GM19043 (cell line): ENCODE measurements around the gene PCSK2.
A peak's percentile ranks its signal among the peaks of the same experiment; 100 is the strongest.

Experiments used
- ATAC-seq: cut with Tn5 transposase; IDR thresholded peaks from one replicate; pipeline ENCODE4 v1.9.1; 2021; ENCODE audit warnings: low read depth; ENCODE audit not compliant: unreplicated experiment

The PCSK2 gene

DNA sequence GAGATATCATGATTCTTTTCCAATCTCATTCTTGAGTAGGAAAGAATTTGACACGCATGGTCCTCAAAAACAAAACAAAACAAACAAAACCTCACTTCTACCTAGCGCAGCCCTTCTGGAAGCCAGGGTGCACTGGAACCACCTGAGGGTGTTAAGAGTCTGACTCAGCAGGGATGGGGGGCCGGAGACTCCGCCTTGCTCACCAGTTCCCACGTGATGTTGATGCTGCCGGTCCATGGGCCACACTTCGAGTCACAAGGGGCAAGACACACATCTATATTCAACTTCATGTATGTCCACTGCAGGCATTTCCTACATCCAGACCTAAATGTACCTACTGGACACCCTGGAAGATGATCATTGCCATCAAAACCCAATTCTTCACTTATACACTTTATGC, 274.0 kb downstream of the PCSK2 start:
- ATAC-seq, result no peak

DNA sequence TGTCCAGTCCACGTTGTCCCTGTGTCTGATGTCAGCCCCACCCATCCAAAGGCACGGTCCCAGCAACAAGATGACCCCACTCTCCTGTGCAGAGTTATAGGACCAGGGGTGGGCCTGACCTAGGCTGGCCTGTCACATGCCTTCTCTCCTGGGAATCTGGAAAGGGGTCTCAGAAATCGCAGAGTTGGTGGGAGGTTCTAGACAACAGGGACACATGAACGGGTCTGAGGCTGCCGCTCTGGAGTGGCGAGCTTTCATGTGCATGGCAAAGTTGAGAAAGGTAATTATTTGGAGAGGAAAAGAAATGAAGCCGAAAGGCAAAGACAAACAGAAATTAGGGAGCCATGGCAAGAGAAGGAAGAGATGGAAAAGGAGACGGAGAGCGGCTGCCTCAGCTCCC, 274.9 kb downstream of the PCSK2 start:
- no peak for ATAC-seq

DNA sequence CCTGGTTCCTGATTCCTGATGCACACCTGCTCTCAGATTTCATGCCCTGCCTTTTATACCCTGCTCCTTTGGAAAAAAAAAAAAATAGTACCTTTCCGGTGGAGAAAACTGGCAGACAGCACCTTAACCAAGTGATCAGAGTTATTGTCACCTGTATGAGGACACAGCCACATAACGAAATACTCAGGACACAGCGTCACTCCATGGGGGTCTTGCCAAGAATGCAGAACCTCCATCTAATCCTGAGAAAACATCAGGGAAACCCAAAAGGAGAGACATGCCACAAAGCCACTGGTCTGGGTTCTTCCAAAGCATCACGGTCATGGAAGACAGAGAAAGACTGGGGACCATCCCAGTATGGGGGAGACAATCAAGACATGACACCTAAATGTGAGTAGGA, 275.3 kb downstream of the PCSK2 start:
- no peak for ATAC-seq

DNA sequence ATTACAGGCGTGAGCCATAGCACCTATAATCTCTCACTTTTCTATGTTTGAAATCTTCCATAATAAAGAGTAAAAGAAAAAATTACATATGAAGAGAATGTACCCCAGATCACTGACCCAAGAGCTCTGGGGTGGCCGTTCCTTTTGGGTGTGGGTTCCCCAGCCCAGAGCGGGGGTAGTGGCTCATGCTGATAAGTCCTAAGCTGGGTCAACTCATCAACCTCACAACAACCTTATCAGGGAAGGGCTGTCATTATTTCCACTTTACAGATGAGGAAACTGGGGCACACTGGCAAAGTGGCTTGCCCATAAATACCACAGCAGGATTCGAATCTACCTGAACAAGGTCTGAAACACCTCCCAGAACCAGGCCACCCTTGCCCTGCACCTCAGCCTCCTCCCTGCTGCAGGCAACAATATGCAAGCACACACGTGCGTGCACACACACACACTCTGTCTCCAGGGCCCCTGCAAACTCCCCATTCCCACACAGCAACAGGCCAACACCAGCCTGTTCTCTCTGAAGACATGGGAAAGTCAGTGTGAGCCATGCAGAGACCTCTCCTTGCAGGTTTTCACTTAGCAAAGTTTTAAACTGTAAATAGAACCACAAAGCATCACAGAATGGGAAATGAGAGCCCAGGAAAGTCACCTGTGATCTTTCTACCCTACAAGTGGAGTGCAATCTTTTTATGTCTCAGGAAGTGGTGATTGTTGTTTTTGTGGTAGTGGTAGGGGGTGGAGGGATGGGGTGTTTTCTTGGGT, 276.6 kb downstream of the PCSK2 start:
- no peak for ATAC-seq

DNA sequence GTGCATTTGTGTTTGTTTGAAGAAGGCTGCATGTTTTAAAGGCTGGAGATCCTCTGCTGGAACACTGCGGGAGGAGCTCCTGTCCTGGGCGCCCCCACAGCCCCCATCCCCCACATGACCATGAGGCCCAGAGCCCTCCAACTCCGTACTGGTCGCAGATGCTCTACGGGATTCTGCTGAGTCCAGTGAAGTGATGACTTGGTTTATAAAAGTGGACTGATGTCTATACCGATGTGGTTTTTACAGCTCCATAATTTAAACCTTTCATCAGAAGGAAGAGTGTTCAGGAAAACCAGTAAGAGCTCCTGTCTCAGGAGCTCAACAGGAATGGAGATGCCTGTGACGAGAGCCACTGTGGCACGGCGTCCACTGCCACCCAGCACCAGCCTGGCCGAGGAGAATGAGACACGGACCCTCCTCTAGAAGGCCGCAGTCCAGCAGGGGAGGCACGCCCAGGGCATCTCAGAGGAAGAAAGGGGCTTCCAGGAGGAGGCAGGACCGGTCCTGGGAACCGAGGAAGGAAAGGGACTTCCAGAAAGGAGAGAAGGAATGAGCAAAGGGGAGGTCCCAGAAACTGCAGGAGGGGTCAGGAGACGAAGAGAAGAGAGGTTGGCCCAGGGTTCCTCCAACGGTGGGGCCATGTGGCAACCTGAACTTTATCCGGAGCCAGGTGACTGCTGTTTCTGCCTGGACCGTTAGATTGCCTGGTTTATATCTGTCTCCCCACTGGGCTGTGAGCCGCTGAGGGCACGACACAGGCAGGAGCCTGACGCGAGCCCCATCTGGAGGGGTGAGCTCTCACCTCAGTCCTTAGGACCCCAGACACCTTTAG, 277.4 kb downstream of the PCSK2 start:
- peak; percentile 17 for ATAC-seq

DNA sequence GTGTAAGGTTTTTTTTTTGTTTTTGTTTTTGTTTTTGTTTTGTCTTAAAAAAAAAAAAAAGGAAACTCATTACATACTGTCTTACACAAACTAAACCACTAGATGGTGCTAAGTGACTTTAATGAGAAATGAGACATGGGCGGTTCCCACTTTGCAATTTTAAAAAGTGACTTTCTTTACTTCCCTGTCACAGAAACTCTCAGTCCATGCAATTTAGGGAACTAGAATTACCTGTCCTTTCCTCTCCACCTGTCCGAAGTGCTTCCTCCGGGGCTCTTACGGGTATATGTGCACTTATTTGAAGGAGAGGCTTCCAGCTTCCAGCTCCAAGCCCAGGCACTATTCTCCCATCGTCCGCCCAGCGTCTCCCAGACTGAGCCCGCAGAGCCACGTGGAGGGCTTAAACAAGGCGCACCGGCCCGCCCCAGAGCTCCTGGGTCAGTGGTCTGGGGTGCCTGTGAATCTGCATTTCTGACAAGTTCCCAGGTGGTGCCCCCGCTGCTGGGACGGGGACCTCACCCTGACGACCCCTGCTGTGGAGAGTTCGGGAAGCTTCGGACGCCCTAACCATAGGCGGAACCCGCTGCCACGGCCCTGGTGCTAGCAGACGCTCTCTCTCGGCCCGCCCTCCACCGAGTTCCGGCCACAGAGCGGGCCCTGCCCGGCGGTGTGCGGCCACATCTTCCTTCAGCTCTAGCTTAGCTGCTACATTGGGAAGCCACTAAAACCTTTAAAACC, 278.2 kb downstream of the PCSK2 start:
- ATAC-seq, result peak; percentile 68

DNA sequence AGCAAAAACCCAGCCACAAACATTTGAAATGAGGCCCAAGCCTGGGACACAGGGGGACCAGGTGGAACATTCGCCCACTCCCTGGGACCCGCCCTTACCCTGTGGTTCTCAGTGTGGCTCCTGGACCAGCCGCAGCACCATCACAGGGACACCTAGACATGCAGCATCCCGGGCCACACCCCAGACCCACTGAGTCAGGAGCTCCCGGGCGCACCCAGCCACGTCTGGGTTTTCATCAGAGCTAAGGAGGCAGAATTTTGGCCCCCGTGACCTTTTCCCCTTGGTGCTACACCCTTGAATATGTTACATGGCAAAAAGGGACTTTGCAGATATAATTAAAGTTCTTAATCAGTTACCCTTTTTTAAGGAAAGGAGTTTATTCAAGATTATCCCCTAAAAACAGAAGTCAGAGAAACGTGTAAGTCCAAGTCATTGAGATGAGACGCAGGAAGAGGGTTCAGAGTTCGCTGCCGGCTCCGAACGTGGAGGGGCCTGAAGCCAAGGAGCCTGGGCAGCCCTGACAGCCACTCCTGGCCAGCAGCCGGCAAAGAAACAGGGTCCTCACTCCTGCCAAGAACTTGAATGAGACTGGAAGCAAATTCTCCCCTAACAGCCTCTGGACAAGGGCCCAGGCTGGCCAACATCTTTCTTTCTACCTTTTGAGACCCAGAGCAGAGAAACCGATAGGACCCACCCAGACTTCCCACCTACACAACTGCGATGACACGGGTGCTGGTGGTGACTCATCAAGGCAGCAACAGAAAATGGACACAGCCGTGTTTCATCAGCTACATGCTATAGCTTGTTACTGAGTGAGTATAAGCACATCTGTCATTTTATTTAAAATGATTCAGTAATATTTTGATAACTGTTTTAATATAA, 279.0 kb downstream of the PCSK2 start:
- ATAC-seq, result peak; percentile 8

DNA sequence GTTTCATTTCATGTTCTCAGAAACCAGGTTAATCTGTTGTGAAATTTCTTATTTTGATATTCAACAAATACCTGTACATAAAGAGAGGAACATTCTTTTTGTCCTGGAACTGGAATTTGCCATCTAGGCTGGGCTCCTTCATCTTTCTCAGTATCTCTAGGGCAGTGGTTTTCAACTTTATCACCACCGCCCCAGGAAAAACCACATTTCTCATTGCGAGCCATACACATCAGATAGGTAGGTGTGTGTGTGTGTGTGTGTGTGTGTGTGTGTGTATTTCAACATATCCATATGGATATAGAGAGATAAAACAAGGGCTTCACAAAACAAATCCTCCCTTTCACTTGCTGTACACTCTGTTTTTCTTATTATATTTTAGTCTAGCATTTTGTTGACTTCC, 280.2 kb downstream of the PCSK2 start:
- ATAC-seq, result no peak

DNA sequence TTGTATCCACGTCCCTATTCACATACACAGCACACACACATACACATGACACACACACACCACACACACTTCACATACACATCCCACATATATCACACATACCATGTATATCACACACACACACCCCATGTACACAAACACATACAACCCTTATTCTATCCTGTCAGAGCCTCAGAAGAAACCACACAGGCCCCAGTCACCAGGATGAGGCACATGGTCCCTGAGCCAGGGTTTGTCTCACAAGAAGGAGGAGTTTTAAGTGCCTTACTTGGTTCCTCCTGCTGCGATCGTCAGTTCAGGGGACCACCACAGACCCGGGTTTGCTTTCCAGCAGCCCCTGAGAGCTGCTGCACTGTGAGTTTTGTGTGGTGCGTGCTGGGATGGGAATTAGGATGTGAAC, 280.7 kb downstream of the PCSK2 start:
- ATAC-seq, result no peak

DNA sequence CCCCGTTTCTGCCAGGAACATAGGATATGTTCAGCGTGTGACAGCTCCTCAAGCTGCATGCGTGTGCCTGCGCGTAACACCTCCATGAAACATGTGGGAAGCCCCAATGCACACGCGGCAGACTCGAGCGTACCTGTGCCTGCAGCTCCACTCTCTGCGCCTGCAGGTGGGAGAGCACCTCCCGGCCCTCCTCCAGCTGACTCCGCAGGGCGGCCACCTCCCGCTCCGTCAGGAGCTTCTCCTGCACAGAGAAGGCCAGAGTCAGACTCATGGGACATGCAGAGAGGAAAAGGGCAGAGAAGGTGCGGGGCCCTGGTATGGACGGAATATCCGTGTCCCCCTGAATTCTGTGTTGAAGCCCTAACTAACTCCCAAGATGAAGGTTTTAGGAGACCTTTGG, 281.9 kb downstream of the PCSK2 start:
- no peak for ATAC-seq

DNA sequence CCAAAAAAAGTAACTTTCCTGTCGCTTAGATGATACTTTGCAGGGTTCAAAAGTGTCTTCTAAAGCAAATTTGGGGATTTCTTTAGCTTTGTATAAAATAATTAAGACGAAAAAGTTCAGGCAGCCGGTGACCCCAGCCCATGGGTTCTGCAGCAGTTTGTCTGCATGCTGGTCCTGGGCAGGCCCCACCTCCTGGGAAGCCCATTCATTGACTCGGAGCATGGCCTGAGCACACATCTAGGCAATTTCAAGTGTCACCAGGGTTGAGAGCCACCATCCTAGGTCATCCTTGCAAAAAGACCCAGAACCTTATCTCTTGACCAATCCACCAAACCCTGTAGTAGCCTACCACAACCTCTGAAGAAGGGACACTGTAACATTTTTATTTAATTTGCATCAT, 283.7 kb downstream of the PCSK2 start:
- ATAC-seq, result no peak

DNA sequence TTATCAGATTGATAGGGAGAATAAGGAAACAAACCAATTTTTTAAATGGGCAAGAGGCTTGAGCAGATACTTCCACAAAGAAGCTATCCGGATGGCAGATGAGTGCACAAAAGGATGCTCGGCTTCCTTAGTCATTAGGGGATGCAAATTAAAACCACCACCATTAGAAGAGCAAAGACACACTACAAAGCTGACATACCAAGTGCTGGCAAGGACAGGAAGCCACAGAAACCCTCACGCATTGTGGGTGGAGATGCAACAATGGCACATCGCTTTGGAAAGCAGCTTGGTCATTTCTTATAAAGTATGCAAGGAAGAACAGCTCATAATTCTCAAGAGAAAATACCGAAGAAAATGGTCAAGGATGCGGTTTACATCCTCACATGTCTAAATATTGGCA, 284.6 kb downstream of the PCSK2 start:
- ATAC-seq, result no peak

DNA sequence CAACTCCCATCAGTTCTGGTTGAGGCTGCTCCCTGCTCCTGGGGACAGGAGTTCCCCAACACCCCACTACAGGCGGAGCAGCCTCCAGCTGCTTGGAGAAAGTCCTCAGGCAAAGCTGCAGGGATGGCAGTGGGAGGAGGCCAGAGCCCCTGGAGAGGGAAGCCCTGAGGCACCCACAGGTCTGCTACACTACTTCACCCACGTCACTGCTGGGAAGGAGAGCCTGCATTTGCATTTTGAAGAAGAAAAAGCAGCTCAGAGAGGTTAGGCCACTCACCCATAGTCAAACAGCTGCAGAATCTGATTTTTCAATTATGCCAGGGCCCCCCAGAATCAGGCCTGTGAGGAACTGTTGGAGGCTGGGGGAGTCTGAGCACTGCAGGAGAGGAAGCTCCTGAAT, 287.1 kb downstream of the PCSK2 start:
- no peak for ATAC-seq

DNA sequence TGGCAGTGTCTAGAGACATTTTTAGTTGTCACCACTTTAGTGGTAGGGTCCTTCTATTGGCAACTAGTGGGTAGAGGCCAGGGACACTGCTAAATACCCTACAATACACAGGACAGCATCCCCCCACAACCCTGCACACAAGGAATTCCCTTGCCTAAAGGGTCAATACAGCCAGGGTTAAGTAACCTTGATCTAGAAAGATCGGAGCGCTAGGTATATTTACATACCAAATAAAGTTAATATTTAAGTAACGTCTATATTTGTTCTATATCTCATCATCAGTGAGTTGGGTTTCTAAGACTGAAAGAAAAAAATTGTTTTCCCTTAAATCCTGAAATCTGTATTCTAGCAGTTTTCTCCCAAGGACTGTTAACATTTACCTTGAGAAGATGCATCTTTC, 288.2 kb downstream of the PCSK2 start:
- ATAC-seq, result no peak

DNA sequence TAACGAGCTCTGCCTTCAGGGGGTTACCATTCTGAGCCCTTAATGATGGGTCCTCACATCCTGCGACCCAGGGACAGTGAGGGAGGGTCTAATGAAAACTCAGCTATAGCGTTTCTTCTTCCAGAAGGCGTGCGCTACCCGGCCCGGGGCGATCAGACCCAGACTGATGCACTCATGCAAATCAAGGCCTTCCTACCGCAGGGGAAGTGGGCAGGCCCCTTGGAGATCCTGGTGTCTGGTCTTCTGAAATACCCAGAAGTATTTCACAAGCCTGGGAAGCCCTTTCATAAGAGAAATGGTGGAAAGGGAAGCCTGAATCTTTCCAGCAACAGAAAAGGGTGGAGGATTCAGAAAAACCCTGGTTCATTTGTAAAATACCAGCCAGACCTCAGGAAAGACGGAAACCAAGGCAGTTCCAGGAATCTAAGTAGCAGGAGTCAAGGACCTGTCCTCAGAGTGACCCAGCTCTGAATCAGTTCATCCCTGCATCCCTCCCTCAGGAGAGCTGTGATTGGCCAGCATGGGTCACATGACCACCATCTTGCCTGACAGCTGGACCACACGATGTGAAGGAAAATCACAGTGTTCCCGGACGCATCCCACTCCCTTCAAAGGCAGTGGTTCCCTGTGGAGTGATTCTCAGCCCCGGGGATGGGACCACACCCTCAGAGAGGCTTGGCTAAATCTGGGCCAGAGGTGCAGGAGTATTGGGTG, 291.7 kb downstream of the PCSK2 start:
- no peak for ATAC-seq

DNA sequence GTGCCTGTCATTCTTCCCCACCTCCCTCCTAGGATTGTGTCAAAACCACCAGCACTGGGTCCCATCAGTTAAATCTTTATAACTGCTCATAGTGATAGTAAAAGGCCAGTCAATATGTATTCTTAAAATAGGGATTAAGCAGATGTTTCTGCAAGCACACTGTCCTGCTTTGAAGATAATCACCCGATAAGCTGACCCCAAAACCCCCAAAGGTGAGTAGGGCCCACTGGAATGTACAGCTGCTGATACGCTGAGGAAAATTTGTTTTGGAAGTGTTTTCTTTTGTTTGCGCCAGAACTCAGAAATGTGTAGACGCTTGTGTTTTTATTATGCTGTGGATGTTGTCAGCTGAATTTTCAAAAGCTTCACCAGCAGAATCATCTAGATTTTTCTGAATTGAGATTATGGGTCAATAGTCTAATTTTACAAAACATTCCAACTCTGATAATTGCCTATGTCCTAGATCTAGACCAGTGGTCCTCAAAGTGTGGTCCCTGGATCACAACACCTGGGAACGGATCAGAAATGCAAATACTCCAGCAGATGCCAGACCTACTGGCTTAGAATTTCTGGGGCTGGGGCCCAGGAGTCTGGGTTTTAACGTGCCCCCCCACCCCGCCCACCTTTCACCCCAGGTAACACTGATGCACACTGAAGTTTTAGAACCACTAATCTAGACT, 292.9 kb downstream of the PCSK2 start:
- no peak for ATAC-seq

DNA sequence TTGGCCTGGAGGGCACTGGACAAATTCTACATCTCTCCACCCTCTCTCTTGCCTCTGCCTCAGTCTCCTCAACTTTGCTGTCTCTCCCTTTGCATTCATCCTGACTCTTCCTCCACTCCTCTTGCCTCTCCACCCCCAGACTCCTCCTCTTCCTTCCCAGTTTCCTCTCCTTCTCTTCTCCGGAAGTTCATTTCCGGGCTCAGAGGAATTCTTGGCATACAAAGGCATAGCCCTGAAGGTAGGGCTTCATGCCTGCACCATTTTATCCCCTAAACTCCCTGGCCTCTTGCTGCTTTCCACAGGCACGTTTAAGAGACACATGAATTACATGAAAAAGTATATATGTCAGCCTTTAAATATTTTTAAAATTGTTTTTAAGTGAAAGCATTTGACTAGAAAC, 293.7 kb downstream of the PCSK2 start:
- ATAC-seq, result no peak

DNA sequence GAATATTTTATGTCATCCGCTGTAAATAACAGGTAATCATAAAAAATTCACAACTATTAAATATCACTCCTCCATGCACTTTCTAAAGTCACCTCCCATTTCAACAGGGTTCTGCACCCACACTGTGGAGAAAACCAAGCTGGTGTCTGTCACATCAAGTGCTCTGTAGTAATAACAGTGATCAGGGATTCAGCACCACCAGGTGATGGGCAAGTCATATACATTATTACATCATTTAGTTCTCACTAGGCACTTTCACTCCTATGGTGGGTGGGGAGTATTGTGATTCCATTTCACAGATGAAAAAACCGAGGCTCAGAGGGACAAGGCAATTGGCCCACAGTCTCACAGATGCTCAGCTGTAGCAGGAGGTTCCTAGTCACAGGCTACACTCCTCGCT, 295.7 kb downstream of the PCSK2 start:
- ATAC-seq, result no peak

DNA sequence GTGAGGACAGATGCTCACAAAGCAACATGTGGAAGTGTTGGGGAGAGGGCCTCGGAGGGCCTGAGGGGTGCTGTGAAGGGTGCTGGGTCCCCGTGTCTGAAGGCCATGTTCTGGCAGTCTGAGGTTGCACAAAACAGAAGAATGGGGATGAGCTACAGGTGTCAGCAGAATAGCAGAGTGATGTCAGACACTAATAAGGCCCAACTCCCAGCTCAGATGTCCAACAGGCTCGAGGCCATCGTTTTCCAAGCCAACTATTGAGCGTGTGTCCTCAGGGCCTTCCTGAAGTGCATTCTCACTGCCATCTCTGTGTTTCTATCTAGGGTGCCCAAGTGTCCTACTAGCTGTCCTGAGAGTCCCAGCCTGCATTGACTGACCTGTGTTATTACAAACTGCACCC, 296.5 kb downstream of the PCSK2 start:
- no peak for ATAC-seq
